ENCODE results near the gene ROCK1.

ROCK1 gene

DNA sequence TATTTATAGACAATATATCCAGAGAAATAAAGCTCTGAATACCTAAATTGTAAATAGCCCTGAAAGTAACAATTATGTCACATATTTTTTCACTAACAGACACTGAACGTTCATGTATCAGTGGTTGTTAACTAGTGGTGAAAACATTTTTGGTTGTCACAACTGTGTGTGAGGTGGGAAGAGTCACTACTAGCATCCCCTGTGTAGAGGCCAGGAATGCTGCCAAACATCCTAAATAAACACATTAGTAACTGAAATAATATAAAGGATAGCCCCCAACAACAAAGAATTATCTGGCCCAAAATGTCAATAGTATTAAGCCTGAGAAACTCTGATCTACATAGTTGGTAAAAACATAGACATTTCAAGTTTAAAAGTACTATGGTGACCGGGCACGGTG, 64.5 kb downstream of the ROCK1 start:
- H3K79me2 ChIP-seq (ENCODE audit: insufficient read depth, low read length): peaks cover 40% of the 10 kb centered on the region
- TF ChIP-seq EZH2phosphoT487 (conservative IDR thresholded peaks at IDR 0.05; ENCODE audit: low read length): no peak
- TF ChIP-seq, protein P1, sequence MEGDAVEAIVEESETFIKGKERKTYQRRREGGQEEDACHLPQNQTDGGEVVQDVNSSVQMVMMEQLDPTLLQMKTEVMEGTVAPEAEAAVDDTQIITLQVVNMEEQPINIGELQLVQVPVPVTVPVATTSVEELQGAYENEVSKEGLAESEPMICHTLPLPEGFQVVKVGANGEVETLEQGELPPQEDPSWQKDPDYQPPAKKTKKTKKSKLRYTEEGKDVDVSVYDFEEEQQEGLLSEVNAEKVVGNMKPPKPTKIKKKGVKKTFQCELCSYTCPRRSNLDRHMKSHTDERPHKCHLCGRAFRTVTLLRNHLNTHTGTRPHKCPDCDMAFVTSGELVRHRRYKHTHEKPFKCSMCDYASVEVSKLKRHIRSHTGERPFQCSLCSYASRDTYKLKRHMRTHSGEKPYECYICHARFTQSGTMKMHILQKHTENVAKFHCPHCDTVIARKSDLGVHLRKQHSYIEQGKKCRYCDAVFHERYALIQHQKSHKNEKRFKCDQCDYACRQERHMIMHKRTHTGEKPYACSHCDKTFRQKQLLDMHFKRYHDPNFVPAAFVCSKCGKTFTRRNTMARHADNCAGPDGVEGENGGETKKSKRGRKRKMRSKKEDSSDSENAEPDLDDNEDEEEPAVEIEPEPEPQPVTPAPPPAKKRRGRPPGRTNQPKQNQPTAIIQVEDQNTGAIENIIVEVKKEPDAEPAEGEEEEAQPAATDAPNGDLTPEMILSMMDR (IDR thresholded peaks at IDR 0.05; ENCODE audit: insufficient read depth, low read length, poor library complexity, severe bottlenecking): no peak

DNA sequence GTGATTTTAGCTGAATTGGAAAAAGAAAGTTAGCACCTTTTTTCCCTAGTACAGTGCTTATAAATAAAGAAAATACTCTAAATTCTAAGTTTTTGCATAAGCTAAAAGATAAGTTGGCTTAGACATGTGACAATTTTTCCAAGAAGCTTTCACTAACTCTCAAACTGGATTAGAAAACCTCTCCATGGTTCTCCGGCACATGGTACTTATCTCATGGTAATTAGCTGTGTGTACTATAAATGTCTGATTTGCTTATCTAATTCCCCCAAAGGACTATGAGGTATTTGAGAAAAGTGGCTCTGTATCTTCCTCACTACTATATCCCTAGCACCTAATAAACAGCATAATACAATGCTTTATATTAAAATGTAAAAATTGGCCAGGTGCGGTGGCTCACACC, 71.1 kb downstream of the ROCK1 start:
- H3K9me2 ChIP-seq (replicated peaks; ENCODE audit: insufficient read depth, low read length): no peaks in the 10 kb centered on the region
- no peak overlapping the region for H2AFZ ChIP-seq (ENCODE audit: low read depth, low read length, severe bottlenecking)
- H3K27ac ChIP-seq (ENCODE audit: low read depth, low read length): no peak overlapping the region
- no peaks in the 10 kb centered on the region; the same call in none of the 2 replicates for H3F3A ChIP-seq (ENCODE audit: insufficient read depth)
- peaks cover 5% of the 10 kb centered on the region; the same call in 1 of the 2 replicates for H3K79me2 ChIP-seq (ENCODE audit: insufficient read depth, low read length)
- H3K36me3 ChIP-seq (ENCODE audit: low read length): peaks cover 64% of the 10 kb centered on the region
- H3K27me3 ChIP-seq (ENCODE audit: low read length): no peaks in the 10 kb centered on the region
- no peak overlapping the region for H3K9ac ChIP-seq (ENCODE audit: low read length)
- H3K4me3 ChIP-seq (ENCODE audit: insufficient read depth, low read length, poor library complexity, severe bottlenecking): no peak overlapping the region
- no peaks in the 10 kb centered on the region for H4K20me1 ChIP-seq (ENCODE audit: low read depth, low read length)
- H3K9me3 ChIP-seq (ENCODE audit: insufficient read depth, low read length): no peaks in the 10 kb centered on the region
- no peak overlapping the region for H3K4me2 ChIP-seq (ENCODE audit: low read depth, low read length, poor library complexity, severe bottlenecking)
- TF ChIP-seq, protein P1 (IDR thresholded peaks at IDR 0.05; ENCODE audit: insufficient read depth, low read length, poor library complexity, severe bottlenecking): no peak
- no peak for TF ChIP-seq EZH2phosphoT487 (conservative IDR thresholded peaks at IDR 0.05; ENCODE audit: low read length)

More for the DNA sequence above, 64.5 kb downstream of the ROCK1 start:
- Histone ChIP-seq H3K36me3 (ENCODE audit: low read length) (peaks cover 43% of the 10 kb centered on the region), H4K20me1 (ENCODE audit: low read depth, low read length) (0 out of 2 replicates have a peak, but pooled peaks cover 6% of the 10 kb centered on the region), H3F3A (ENCODE audit: insufficient read depth) (peaks cover 16% of the 10 kb centered on the region), H3K27me3 (ENCODE audit: low read length) (no peaks in the 10 kb centered on the region), H3K27ac (ENCODE audit: low read depth, low read length) (no peak overlapping the region), H3K9ac (ENCODE audit: low read length) (no peak overlapping the region), H3K9me3 (ENCODE audit: insufficient read depth, low read length) (no peaks in the 10 kb centered on the region), H2AFZ (ENCODE audit: low read depth, low read length, severe bottlenecking) (no peak overlapping the region), H3K9me2 (replicated peaks; ENCODE audit: insufficient read depth, low read length) (no peaks in the 10 kb centered on the region), H3K4me2 (ENCODE audit: low read depth, low read length, poor library complexity, severe bottlenecking) (no peak overlapping the region), H3K4me3 (ENCODE audit: insufficient read depth, low read length, poor library complexity, severe bottlenecking) (no peak overlapping the region)

DNA sequence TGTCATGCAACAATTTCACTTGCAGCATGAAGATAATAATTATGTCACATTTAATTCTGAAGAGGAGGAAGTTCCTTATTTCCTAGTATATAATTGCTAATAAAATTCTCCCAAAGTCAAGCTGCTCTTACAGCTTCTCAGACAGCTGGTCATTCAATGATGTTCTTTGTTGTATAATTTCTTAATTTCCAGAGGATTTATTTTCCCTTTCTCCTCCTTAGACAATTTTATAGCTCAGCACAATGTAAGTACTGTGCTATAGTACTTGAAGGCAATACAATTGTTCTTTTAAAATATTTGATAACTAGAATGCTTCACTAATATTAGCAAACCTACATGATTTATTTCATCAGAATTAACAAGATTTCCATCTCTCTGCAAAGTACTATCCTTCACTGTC, 73.4 kb downstream of the ROCK1 start:
- H3K9ac ChIP-seq (ENCODE audit: low read length): no peak overlapping the region

More for the DNA sequence above, 73.4 kb downstream of the ROCK1 start:
- Histone ChIP-seq H3K36me3 (ENCODE audit: low read length) (peaks cover 49% of the 10 kb centered on the region), H3K27me3 (ENCODE audit: low read length) (no peaks in the 10 kb centered on the region), H3K27ac (ENCODE audit: low read depth, low read length) (no peak overlapping the region), H3F3A (ENCODE audit: insufficient read depth) (peaks cover 3% of the 10 kb centered on the region), H3K79me2 (ENCODE audit: insufficient read depth, low read length) (peaks cover 11% of the 10 kb centered on the region), H3K9me2 (replicated peaks; ENCODE audit: insufficient read depth, low read length) (no peaks in the 10 kb centered on the region), H3K4me2 (ENCODE audit: low read depth, low read length, poor library complexity, severe bottlenecking) (no peak overlapping the region), H4K20me1 (ENCODE audit: low read depth, low read length) (no peaks in the 10 kb centered on the region), H3K4me3 (ENCODE audit: insufficient read depth, low read length, poor library complexity, severe bottlenecking) (no peak overlapping the region), H3K9me3 (ENCODE audit: insufficient read depth, low read length) (no peaks in the 10 kb centered on the region), H2AFZ (ENCODE audit: low read depth, low read length, severe bottlenecking) (no peak overlapping the region)
- no peak for TF ChIP-seq EZH2phosphoT487 (conservative IDR thresholded peaks at IDR 0.05; ENCODE audit: low read length)
- TF ChIP-seq, protein P1 (IDR thresholded peaks at IDR 0.05; ENCODE audit: insufficient read depth, low read length, poor library complexity, severe bottlenecking): no peak

Measured in SU-DHL-6 (cell line).